ENCODE results near the gene WDFY3. TPM values are rescaled to one million over a fixed set of nuclear protein-coding genes. Genes with fewer than 3 reads are reported as not detected.
A peak's percentile ranks its signal among the peaks of the same experiment; 100 is the strongest.

The WDFY3 gene
- polyA plus RNA-seq, 1 donor, result 18.6 TPM

DNA sequence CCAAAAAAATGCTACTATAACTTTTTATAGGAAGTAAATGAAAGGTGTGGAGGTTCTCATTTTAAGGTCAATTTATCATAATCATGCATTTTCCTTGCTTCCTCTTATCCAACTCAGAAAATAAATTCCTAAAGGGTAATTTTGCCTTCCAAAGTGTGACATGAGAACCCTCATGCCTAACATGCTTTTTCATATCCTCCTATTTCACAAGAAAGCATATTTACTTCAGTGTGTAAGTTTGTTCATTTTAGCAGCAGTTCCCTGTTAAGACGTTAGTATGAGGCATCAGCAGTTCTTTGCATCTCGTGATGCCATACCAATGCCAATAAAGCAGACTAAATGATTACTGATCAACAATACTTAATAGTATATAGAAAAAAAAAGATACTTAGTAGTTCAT is 18.4 kb downstream of the WDFY3 start:
- DNase-seq (ENCODE audit: low read depth), result no peak

- DNase-seq (ENCODE audit: low read depth), result no peak
Measured at GRCh38 chr4:84944947-84945346, 21.5 kb downstream of the WDFY3 start.

- no peak for DNase-seq (ENCODE audit: low read depth)
Measured at GRCh38 chr4:84940960-84941359, 25.5 kb downstream of the WDFY3 start.

GRCh38 chr4:84939113-84939512 is 27.4 kb downstream of the WDFY3 start:
- no peak for DNase-seq (ENCODE audit: low read depth)

- no peak for DNase-seq (ENCODE audit: low read depth)
Measured at GRCh38 chr4:84938316-84938715, 28.2 kb downstream of the WDFY3 start.

DNA sequence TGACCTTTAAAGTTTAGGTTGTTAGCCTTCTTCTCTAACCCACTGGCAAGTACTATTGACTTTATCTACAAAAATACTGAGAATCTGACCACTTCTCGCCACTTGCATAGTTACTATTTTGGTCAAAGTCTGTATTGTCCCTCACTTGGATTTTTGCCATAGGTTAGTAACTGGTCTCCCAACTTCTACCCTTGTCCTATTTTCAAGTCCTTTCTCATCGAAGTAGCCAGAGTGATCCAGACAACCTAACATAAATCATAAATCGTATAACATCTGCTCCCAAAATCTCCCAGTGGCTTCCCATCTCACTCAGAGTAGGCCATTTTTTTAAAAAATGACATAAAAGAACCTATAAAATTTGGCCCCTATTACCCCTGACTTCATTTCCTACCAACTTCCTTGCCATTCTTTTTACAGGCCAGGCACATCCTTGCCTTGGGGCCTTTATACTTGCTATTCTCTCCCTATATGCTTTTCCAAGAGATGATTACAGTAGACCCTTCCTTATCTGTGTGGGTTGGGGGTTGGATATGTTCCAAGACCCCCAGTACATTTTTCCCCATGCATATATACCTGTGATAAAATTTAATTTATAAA is 29.0 kb downstream of the WDFY3 start:
- no peak for DNase-seq (ENCODE audit: low read depth)

DNA sequence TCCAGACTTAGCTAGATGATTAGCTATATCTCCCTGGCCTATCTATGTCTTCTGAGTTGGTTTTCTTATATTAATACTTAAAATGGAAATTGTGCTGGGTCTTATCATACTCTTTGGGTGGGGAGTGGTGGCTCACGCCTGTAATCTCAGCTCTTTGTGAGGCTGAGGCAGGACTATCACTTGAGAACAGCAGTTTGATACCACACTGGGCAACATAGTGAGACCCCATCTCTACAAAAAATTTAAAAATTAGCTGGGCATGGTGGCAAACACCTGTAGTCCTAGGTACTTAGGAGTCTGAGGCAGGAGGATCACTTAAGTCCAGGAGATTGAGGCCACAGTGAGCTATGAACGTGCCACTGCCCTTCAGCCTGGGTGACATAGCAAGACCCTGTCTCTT is 30.4 kb downstream of the WDFY3 start:
- no peak for DNase-seq (ENCODE audit: low read depth)

DNA sequence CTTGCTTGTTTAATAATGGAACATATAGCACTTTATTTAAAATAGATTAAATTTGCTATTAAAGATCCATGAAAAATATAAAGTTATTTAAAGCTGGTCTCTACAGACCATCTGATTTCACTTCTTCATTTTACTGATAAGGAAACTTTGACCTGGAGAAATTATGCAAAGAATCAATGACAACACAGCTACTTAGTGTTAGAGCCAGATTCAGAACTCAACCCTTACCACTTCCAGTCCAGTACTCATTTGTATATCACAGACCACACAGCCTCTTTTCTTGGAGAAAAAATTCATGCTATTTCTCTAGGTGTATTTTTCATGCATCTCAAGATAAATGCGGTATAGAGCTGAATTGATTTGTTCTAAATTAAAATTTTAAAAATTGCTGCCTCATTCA is 34.0 kb downstream of the WDFY3 start:
- DNase-seq (ENCODE audit: low read depth), result no peak

DNA sequence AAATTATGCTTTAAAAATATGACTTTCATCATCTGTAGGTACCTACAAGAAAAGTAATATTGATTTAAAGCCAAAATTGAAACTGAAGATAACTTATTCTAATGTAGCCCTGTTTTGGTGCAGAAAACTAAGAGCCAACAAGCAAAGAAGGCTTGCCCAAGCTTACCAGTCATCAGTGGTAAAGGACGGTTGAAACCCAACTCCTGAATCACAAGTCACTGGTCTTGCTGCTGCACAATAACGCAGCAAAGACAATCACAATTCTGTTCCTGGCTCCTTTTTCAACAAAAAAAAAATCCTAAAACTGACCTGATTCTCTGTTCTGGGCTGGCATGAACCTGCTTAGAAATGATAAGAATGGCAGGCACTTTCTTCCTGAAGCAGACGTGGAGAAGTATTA is 34.5 kb downstream of the WDFY3 start:
- no peak for DNase-seq (ENCODE audit: low read depth)

DNA sequence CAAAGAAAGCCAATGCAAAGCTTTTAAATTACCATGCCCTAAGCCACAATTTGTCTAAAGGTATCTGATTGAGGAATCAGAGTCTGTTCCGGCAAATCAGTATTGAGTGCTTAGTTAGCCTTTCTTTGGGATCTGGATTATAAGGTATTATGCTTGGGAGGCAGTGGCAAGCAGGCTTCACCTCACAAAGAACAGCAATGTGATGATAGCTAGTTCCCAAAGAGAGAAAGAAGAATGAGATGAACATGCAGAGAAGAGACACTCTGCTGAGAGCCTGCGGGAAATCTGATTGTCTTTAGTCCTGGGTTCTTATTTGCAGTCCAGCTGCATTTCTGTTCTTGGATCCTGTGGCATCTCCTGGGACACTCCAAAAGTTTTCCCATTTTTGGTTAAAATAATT is 35.2 kb downstream of the WDFY3 start:
- no peak for DNase-seq (ENCODE audit: low read depth)

DNA sequence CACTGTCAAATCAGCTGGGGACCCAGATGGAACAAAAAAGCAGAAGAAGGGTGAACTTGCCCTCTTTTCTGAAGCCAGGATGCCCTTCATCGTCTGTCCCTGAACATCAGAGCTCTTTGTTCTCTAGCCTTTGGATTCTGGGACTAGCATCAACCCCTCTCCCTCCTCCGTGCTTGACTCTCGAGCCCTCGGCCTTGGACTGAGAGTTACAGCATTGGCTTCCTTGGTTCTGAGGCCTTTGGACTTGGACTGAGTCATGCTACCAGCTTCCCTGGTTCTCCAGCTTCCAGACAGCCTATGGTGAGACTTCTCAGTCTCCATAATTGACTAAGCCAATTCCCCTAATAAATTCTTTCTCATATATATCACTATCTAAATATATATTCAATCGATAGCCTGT is 38.4 kb downstream of the WDFY3 start:
- no peak for DNase-seq (ENCODE audit: low read depth)

GRCh38 chr4:84927428-84927827 is 39.1 kb downstream of the WDFY3 start:
- no peak for DNase-seq (ENCODE audit: low read depth)

DNA sequence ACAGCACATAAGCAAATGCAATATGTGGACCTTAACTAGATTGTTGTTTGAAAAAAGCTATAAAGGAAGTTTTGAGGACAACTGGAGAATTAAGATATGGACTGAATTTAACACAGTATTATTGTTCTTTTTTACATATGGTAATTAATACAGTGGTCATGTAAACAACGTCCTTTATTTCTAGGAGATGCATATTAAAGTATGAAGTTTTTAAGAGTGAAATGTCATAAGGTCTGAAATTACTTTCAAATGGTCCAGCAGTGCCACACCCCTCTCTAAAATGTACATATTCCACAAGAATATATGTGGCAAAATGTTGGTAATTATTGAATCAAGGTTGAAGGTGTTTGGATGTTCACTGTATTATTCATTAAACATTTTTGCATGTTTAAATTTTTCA is 40.9 kb downstream of the WDFY3 start:
- DNase-seq (ENCODE audit: low read depth), result no peak

DNA sequence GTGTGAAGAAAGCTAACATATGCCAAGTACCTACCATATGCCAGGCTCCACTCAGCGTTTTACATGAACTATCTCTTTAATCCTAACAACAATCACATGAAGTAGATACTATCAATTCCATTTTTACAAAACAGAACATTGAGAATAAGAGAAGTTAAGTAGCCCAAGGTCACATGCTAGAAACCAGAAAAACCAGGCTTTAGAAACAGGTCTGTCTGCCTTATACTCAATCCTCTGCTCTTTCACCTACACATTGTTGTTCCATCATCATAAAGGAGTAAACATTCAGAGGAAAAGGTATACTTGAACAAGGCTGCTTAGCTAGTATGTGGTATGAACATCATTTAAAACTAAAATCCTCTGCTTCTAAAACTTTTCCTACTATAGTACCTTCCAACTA is 42.1 kb downstream of the WDFY3 start:
- DNase-seq (ENCODE audit: low read depth), result no peak

- no peak for DNase-seq (ENCODE audit: low read depth)
Measured at GRCh38 chr4:84920617-84921016, 45.9 kb downstream of the WDFY3 start.

DNA sequence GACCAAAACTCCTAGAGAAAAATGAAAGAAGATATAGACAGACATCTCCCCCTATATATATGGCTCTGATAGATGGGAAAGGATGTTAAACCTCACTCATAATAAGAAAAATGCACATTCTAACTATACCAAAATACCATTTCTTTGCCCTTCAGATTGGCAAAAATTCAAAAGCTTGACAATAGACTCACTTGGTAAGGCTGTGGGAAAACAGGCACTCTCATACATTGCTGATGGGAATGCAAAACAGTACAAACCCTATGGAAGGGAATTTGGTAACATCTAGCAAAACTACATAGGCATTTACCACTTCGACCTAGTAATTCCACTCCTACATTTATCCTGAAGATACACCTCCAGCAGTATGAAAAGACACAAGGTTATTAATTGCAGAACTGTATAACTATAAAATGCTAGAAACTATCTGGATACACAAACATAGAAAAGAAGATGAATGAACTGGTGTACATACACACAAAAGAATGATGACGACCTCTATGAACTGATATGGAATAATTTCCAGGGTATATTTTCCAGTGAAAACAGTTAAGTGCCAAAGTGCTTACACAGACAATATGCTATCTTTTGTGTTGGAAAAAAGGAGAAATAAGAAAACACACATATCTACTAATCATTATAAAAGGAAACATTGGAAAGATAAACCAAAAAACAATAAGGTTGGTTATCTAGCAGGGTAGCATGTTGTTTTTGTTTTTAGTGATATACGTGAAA is 48.5 kb downstream of the WDFY3 start:
- DNase-seq (ENCODE audit: low read depth), result no peak

DNA sequence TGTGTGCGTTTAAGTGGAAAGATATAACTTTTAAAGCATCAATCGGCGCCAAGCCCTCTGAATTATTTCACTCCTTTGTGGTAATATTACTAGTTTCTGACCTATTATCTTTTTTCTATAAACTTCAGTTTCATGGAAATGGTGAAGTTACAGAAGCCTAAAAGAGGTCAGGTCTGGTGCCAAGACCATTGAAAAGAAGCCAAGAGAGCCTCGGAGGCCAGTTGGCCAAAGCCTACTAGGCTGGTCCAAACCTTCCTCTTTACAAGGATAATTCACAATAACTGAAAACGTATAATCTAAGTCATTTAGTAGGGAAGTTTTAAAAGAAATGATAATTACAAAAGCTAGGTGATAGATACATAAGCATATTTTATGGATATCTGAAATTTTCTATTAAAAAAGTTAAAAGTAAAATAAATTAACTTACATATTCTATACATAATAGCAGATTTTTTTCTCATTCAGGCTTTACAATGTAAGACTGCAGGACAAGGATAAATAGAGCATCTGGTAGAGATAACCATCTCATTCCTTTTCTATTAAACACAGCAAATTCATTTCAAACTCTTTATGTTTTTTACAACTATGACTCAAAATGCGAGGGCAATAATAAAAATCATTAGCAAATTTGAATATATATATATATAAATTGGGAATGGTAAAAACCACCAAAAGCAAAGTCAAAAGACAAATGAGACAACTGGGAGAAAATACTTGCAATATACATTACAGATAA is 49.2 kb downstream of the WDFY3 start:
- no peak for DNase-seq (ENCODE audit: low read depth)

DNA sequence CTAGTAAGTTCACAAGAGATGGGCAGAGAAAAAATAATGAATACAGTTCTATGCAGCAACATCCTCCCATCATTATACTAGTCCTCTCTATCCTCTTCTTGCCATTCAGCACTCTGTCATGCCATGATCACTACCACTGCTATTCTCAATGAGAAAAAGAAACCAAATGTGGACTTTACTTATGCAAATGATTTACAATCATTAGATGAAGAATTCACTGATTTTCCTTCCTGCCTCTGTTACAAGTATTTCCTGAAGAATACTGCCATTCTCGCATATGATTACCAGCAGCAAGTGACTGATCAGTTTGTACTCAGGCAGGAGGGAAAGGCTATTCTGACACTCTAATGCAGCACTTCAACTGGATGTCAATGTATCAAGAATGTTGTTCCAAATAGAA is 50.3 kb downstream of the WDFY3 start:
- DNase-seq (ENCODE audit: low read depth), result no peak

DNA sequence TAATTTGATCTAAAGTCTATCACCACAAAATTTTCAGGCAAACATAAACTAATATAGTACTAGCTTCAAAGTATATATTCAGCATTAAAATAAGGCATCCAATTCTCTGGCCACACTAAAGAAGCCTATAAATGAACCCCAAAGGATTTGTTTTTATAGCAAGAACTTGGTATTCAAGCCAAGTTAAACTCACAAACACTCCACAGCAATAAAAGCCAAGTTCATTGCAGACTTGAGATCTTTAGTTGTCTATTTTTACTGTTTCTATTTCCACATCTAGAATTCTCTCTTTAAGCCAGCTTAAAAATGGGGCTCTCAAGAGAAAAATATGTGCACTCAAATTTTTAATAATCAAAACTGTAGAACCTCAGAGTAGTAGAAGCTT is 51.1 kb downstream of the WDFY3 start:
- DNase-seq (ENCODE audit: low read depth), result peak; percentile 13

DNA sequence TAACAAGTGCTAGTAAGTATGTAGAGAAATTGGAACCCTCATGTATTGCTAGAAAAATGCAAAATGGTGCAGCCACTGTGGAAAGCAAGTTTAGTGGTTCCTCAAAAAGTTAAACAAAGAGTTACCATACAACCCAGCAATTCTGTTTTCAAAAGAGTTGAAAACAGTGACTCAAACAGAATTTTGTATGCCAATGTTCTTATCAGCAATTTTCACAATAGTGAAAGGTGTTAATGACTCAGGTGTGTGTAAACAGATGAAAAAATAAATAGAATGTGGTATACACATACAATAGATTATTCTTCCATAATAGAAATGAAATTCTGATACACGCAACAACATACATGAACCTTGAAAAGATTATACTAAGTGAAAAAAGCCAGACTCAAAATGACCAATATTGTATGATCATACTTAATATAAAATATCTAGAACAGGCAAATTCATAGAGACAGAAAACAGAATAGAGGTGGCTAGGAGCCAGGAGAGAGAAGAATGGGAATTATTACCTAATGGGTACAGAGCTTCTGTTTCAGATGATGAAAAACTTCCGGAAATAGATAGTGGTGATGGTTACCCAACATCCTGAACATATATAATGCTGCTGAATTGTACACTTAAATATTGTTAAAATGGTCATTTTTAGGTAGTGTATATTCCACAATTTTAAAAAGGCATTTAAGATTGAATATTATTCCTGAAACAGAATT is 51.6 kb downstream of the WDFY3 start:
- no peak for DNase-seq (ENCODE audit: low read depth)

GRCh38 chr4:84913176-84913575 is 53.3 kb downstream of the WDFY3 start:
- no peak for DNase-seq (ENCODE audit: low read depth)

- no peak for DNase-seq (ENCODE audit: low read depth)
Measured at GRCh38 chr4:84912741-84913140, 53.7 kb downstream of the WDFY3 start.

- no peak for DNase-seq (ENCODE audit: low read depth)
Measured at GRCh38 chr4:84908876-84909275, 57.6 kb downstream of the WDFY3 start.
